ENCODE data around the gene SLC41A3. TPM values are rescaled to one million over a fixed set of nuclear protein-coding genes. Genes with fewer than 3 reads are reported as not detected.
A peak's percentile ranks its signal among the peaks of the same experiment; 100 is the strongest.

SLC41A3 gene
- total RNA-seq, 2 donors from 2014 or later = 46.8 to 50.4 TPM

- TF ChIP-seq CTCF (conservative IDR thresholded peaks at IDR 0.05) = no peak
- peak overlapping the region; percentile 71 for H3K4me3 Mint-ChIP-seq
- H3K4me1 Mint-ChIP-seq = peaks cover 1% of the 10 kb centered on the region
- Histone ChIP-seq H3K9me3 (ENCODE audit: control insufficient read depth, low read length) (peaks cover 38% of the 10 kb centered on the region), H3K4me3 (ENCODE audit: low read length) (peak overlapping the region; percentile 88), H3K9ac (ENCODE audit: extremely low read depth, low read length, poor library complexity, severe bottlenecking) (peak overlapping the region; percentile 62), H3K4me1 (ENCODE audit: control insufficient read depth, insufficient read depth, low read length) (no peaks in the 10 kb centered on the region), H3K36me3 (ENCODE audit: control insufficient read depth, insufficient read depth, low read length) (no peaks in the 10 kb centered on the region), H3K27me3 (ENCODE audit: control insufficient read depth, insufficient read depth, low read length, poor library complexity, severe bottlenecking) (no peaks in the 10 kb centered on the region), H3K27ac (ENCODE audit: low read depth, low read length) (no peak overlapping the region)
- 86 to 90% methylated on average over 5 to 15 of the region's 15 CpGs for WGBS, 2 experiments (ENCODE audit: insufficient coverage in 1 of 2, insufficient read length in 1 of 2)
- no peak overlapping the region for H3K27ac Mint-ChIP-seq
- H3K27me3 Mint-ChIP-seq (ENCODE audit: insufficient read depth) = no peaks in the 10 kb centered on the region
- DNase-seq = peak; percentile 39
- H3K9me3 Mint-ChIP-seq = peaks cover 34% of the 10 kb centered on the region
- peaks cover 11% of the 10 kb centered on the region for H3K36me3 Mint-ChIP-seq (ENCODE audit: low read depth)
Measured at GRCh38 chr3:126082362-126083137, 1.4 kb downstream of the SLC41A3 start.

GRCh38 chr3:126081618-126082361, 2.1 kb downstream of the SLC41A3 start:
- WGBS, 2 experiments (ENCODE audit: insufficient coverage in 1 of 2, insufficient read length in 1 of 2) = 89 to 98% methylated on average over 5 to 9 of the region's 9 CpGs
- Mint-ChIP-seq H3K36me3 (ENCODE audit: low read depth) (peaks cover 14% of the 10 kb centered on the region), H3K9me3 (peaks cover 32% of the 10 kb centered on the region), H3K27ac (no peak overlapping the region), H3K4me3 (peak overlapping the region; percentile 71), H3K4me1 (peaks cover 1% of the 10 kb centered on the region), H3K27me3 (ENCODE audit: insufficient read depth) (no peaks in the 10 kb centered on the region)
- Histone ChIP-seq H3K4me1 (ENCODE audit: control insufficient read depth, insufficient read depth, low read length) (no peaks in the 10 kb centered on the region), H3K27ac (ENCODE audit: low read depth, low read length) (no peak overlapping the region), H3K9me3 (ENCODE audit: control insufficient read depth, low read length) (peaks cover 30% of the 10 kb centered on the region), H3K36me3 (ENCODE audit: control insufficient read depth, insufficient read depth, low read length) (no peaks in the 10 kb centered on the region), H3K9ac (ENCODE audit: extremely low read depth, low read length, poor library complexity, severe bottlenecking) (no peak overlapping the region), H3K4me3 (ENCODE audit: low read length) (no peak overlapping the region), H3K27me3 (ENCODE audit: control insufficient read depth, insufficient read depth, low read length, poor library complexity, severe bottlenecking) (no peaks in the 10 kb centered on the region)
- TF ChIP-seq CTCF (conservative IDR thresholded peaks at IDR 0.05) = peak; percentile 61
- peak; percentile 55 for DNase-seq

- Mint-ChIP-seq H3K4me1 (peaks cover 1% of the 10 kb centered on the region), H3K36me3 (ENCODE audit: low read depth) (peaks cover 17% of the 10 kb centered on the region), H3K27me3 (ENCODE audit: insufficient read depth) (no peaks in the 10 kb centered on the region), H3K27ac (no peak overlapping the region), H3K9me3 (peaks cover 25% of the 10 kb centered on the region), H3K4me3 (no peak overlapping the region)
- Histone ChIP-seq H3K27ac (ENCODE audit: low read depth, low read length) (no peak overlapping the region), H3K9me3 (ENCODE audit: control insufficient read depth, low read length) (peaks cover 23% of the 10 kb centered on the region), H3K4me1 (ENCODE audit: control insufficient read depth, insufficient read depth, low read length) (no peaks in the 10 kb centered on the region), H3K36me3 (ENCODE audit: control insufficient read depth, insufficient read depth, low read length) (no peaks in the 10 kb centered on the region), H3K9ac (ENCODE audit: extremely low read depth, low read length, poor library complexity, severe bottlenecking) (no peak overlapping the region), H3K27me3 (ENCODE audit: control insufficient read depth, insufficient read depth, low read length, poor library complexity, severe bottlenecking) (no peaks in the 10 kb centered on the region), H3K4me3 (ENCODE audit: low read length) (no peak overlapping the region)
- no peak for TF ChIP-seq CTCF (conservative IDR thresholded peaks at IDR 0.05)
- no peak for DNase-seq
- 94 to 96% methylated on average over 2 to 4 of the region's 5 CpGs for WGBS, 2 experiments (ENCODE audit: insufficient coverage in 1 of 2, insufficient read length in 1 of 2)
Measured at GRCh38 chr3:126080970-126081369, 3.0 kb downstream of the SLC41A3 start.
